Natural killer cell (primary cell): ENCODE results near the gene RUSC2. TPM values are rescaled to one million over a fixed set of nuclear protein-coding genes. Genes with fewer than 3 reads are reported as not detected.

Source experiments
- ATAC-seq, 3 donors: fragments of 150-1000 bp in 2 of 3; fragments of 200-7000 bp in 1 of 3; cut with Tn5 transposase; 1 replicate in 1 of 3; 2 replicates in 2 of 3; pipeline ENCODE4 v1.10.0; 2021; ENCODE audit warnings: mild to moderate bottlenecking in 2 of 3, moderate library complexity in 2 of 3
- DNase-seq, 2 donors: peaks; one replicate each; pipeline versions ENCODE4 v3.0.0 to v3.0.0-alpha.2; 2013 to 2021; ENCODE audit warnings: mixed read lengths in 1 of 2
- H3K27ac ChIP-seq: one replicate; pipeline ENCODE4 v1.5.1; 2013; ENCODE audit warnings: mild to moderate bottlenecking, low read length
- H3K27me3 ChIP-seq: one replicate; pipeline ENCODE4 v1.6.1; 2013; ENCODE audit warnings: low read length; ENCODE audit not compliant: control insufficient read depth, insufficient read depth
- H3K36me3 ChIP-seq: one replicate; pipeline ENCODE4 v1.6.1; 2013; ENCODE audit warnings: low read length; ENCODE audit not compliant: control insufficient read depth, insufficient read depth
- H3K4me1 ChIP-seq: one replicate; pipeline ENCODE4 v1.6.1; 2013; ENCODE audit warnings: low read length; ENCODE audit not compliant: control insufficient read depth, insufficient read depth
- H3K4me3 ChIP-seq: one replicate; pipeline ENCODE4 v1.5.1; 2013; ENCODE audit warnings: low read length
- H3K9me3 ChIP-seq: one replicate; pipeline ENCODE4 v1.6.1; 2013; ENCODE audit warnings: low read length; ENCODE audit not compliant: control insufficient read depth, insufficient read depth
- H3K27ac Mint-ChIP-seq, 2 donors: one replicate each; pipeline ENCODE4 v1.8.0; 2022; ENCODE audit warnings: mild to moderate bottlenecking in 2 of 2, mixed read lengths in 2 of 2, moderate library complexity in 1 of 2
- H3K27me3 Mint-ChIP-seq, 2 donors: one replicate each; pipeline ENCODE4 v1.8.0; 2022; ENCODE audit warnings: low read depth in 2 of 2, mixed read lengths in 2 of 2
- H3K36me3 Mint-ChIP-seq: one replicate; pipeline ENCODE4 v1.8.0; 2022; ENCODE audit warnings: mixed read lengths
- H3K4me1 Mint-ChIP-seq, 2 donors: one replicate each; pipeline ENCODE4 v1.8.0; 2022; ENCODE audit warnings: mixed read lengths in 2 of 2
- H3K4me3 Mint-ChIP-seq: one replicate; pipeline ENCODE4 v1.8.0; 2022; ENCODE audit warnings: mild to moderate bottlenecking, moderate library complexity, mixed read lengths
- H3K9me3 Mint-ChIP-seq, 2 donors: one replicate each; pipeline ENCODE4 v1.8.0; 2022; ENCODE audit warnings: mixed read lengths in 2 of 2
- CTCF ChIP-seq: fragments of 200-600 bp; IDR thresholded peaks from one replicate; pipeline ENCODE4 v1.8.0; 2022; ENCODE audit warnings: antibody characterized with exemption
- WGBS: methylation state at CpG from one replicate; pipeline ENCODE4 v1.1.7; 2013; ENCODE audit warnings: missing lambda C conversion rate; ENCODE audit not compliant: insufficient coverage; 5-methylcytosine and 5-hydroxymethylcytosine counted together
- intact Hi-C: fragments of 100-400 bp; cut with micrococcal nuclease; formaldehyde crosslinking; loops from one replicate; pipeline ENCODE4 v1.14.2; 2022
- total RNA-seq, 4 donors: library from RNA; stranded (reverse); fragments of 120-200 nt in 1 of 4; gene quantifications; one replicate each; pipeline versions ENCODE4 v1.2.3 to v1.2.4, GENCODE V29; 2013 to 2022

RUSC2 gene
- total RNA-seq, 3 donors from 2014 or later (not counting 1 experiment from before 2014, with no cell fraction given) = 2.0 to 7.9 (median 2.5) TPM

DNA sequence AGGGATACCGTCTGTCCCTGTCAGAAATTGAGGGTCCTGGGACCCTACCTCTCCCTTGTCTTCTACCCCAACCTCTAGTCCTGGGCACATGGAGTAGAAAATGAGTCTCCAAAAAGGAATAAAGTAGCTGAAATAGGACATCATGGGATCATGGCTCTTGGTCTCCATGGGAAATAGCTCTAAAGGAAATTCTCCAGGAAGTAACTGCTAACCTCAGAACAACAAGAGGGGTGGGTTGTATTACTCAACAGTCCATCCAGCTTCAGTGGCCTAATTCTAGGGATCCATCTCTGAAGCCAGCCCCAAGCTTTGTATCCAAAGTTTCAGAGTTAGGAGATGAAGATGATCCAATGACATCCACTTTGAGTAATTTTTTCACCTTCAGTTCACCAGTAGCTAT, 11.0 kb upstream of the RUSC2 start:
- no peaks in the 10 kb centered on the region for H3K4me1 ChIP-seq
- peaks cover 11% of the 10 kb centered on the region for H3K27me3 ChIP-seq
- no peak for DNase-seq
- Mint-ChIP-seq H3K27me3 (peaks cover 16 to 31% of the 10 kb centered on the region in 2 donors), H3K4me1 (no peaks in the 10 kb centered on the region), H3K36me3 (no peaks in the 10 kb centered on the region), H3K27ac (no peak overlapping the region), H3K4me3 (no peak overlapping the region), H3K9me3 (no peaks in the 10 kb centered on the region)
- WGBS = no CpG with 5 or more reads among the region's 1 CpG
- no peaks in the 10 kb centered on the region for H3K9me3 ChIP-seq
- no peak overlapping the region for H3K4me3 ChIP-seq
- intact Hi-C loops = loop anchor here (5.0 kb wide), 1 partner anchor 717 kb away; no protein-coding TSS in a partner anchor
- no peak for TF ChIP-seq CTCF
- ATAC-seq = no peak
- no peak overlapping the region for H3K27ac ChIP-seq
- H3K36me3 ChIP-seq = no peaks in the 10 kb centered on the region

- ATAC-seq (peak in 1 of 3 donors; percentile 55), DNase-seq (peak in 1 of 2 donors; percentile 34)
- H3K9me3 ChIP-seq = no peaks in the 10 kb centered on the region
- peaks cover 7% of the 10 kb centered on the region for H3K27me3 ChIP-seq
- peaks cover 4 to 15% of the 10 kb centered on the region in 2 donors for H3K27me3 Mint-ChIP-seq
- no peaks in the 10 kb centered on the region for H3K36me3 ChIP-seq
- 80% methylated on average over 4 of the region's 4 CpGs for WGBS
- no peaks in the 10 kb centered on the region for H3K36me3 Mint-ChIP-seq
- H3K4me3 ChIP-seq = no peak overlapping the region
- no peaks in the 10 kb centered on the region for H3K9me3 Mint-ChIP-seq
- no peak overlapping the region for H3K27ac Mint-ChIP-seq
- TF ChIP-seq CTCF = peak; percentile 12
- H3K4me1 ChIP-seq = no peaks in the 10 kb centered on the region
- no peak overlapping the region for H3K27ac ChIP-seq
- intact Hi-C loops = no loop called here
- no peak overlapping the region for H3K4me3 Mint-ChIP-seq
- no peaks in the 10 kb centered on the region for H3K4me1 Mint-ChIP-seq
Observed at GRCh38 chr9:35481347-35481975, 8.4 kb upstream of the RUSC2 start.

DNA sequence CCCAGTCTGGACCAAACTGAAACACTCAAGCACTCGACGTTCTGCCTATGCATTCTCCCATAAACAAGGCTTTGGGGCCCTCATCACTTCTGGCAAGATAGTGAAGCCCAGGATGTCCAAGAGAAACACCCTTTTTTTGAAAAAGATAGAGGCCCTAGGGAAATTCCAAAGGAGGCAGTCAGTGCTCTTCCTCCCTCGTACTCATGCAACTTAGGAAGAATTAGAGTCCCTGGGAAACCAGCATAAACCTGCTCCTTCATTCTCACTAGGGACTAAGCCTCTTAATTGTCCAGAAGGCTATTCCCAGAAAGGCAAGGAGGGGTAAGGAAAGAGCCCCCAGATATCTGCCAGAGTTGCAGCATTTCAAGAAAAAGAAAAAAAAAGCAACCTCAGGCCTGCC, 7.8 kb upstream of the RUSC2 start:
- Mint-ChIP-seq H3K36me3 (no peaks in the 10 kb centered on the region), H3K4me3 (no peak overlapping the region), H3K27ac (no peak overlapping the region), H3K4me1 (no peaks in the 10 kb centered on the region), H3K27me3 (peaks cover 2 to 9% of the 10 kb centered on the region in 2 donors), H3K9me3 (no peaks in the 10 kb centered on the region)
- DNase-seq (no peak), ATAC-seq (no peak)
- no peaks in the 10 kb centered on the region for H3K4me1 ChIP-seq
- H3K4me3 ChIP-seq = no peak overlapping the region
- H3K27ac ChIP-seq = no peak overlapping the region
- no peak for TF ChIP-seq CTCF
- no peaks in the 10 kb centered on the region for H3K9me3 ChIP-seq
- H3K27me3 ChIP-seq = peaks cover 3% of the 10 kb centered on the region
- intact Hi-C loops = no loop called here
- WGBS = 79% methylated on average over 3 of the region's 3 CpGs
- H3K36me3 ChIP-seq = no peaks in the 10 kb centered on the region

- H3K4me1 Mint-ChIP-seq = peaks cover 0 to 4% of the 10 kb centered on the region in 2 donors
- 89% methylated on average over 3 of the region's 3 CpGs for WGBS
Observed at GRCh38 chr9:35484406-35484805, 5.5 kb upstream of the RUSC2 start.

More at GRCh38 chr9:35484406-35484805, 5.5 kb upstream of the RUSC2 start:
- H3K4me1 ChIP-seq = peaks cover 7% of the 10 kb centered on the region
- no peak overlapping the region for H3K4me3 ChIP-seq
- Mint-ChIP-seq H3K36me3 (no peaks in the 10 kb centered on the region), H3K27me3 (peaks cover 5 to 7% of the 10 kb centered on the region in 2 donors), H3K27ac (no peak overlapping the region), H3K4me3 (no peak overlapping the region), H3K9me3 (no peaks in the 10 kb centered on the region)
- no peaks in the 10 kb centered on the region for H3K9me3 ChIP-seq
- H3K27me3 ChIP-seq = no peaks in the 10 kb centered on the region
- H3K36me3 ChIP-seq = no peaks in the 10 kb centered on the region
- DNase-seq = no peak
- no peak for ATAC-seq
- TF ChIP-seq CTCF = no peak
- H3K27ac ChIP-seq = no peak overlapping the region
- intact Hi-C loops = no loop called here
